Measurements from ENCODE around the gene PCYOX1L.

- no peak for TF ChIP-seq CSDC2 (CRISPR knock-in tag; IDR thresholded peaks at IDR 0.05)
- TF ChIP-seq PATZ1 (CRISPR knock-in tag; IDR thresholded peaks at IDR 0.05; ENCODE audit: borderline replicate concordance): no peak
- TF ChIP-seq ARNTL (CRISPR knock-in tag; IDR thresholded peaks at IDR 0.05; ENCODE audit: borderline replicate concordance, low read depth): no peak
- TF ChIP-seq GLIS3 (CRISPR knock-in tag; IDR thresholded peaks at IDR 0.05): no peak
- no peak for TF ChIP-seq ZNF70 (CRISPR knock-in tag; IDR thresholded peaks at IDR 0.05)
- TF ChIP-seq SNAI2 (CRISPR knock-in tag; IDR thresholded peaks at IDR 0.05): no peak
- TF ChIP-seq ISL1 (CRISPR knock-in tag; IDR thresholded peaks at IDR 0.05): no peak
These were observed 56.7 kb downstream of the PCYOX1L start for GRCh38 chr5:149414405-149415065.

All from SK-N-SH treated with all-trans-retinoic acid at 6 μM for 48 hours (cell line).